GM12872 (cell line): ENCODE results near the gene TMC1.

Experiments
- TF ChIP-seq, protein P1 (sequence below): IDR thresholded peaks from 3 replicates; pipeline ENCODE4 v1.5.1; 2011; ENCODE audit warnings: low read depth, mild to moderate bottlenecking, low read length, moderate library complexity; ENCODE audit not compliant: insufficient read depth

Gene TMC1

DNA sequence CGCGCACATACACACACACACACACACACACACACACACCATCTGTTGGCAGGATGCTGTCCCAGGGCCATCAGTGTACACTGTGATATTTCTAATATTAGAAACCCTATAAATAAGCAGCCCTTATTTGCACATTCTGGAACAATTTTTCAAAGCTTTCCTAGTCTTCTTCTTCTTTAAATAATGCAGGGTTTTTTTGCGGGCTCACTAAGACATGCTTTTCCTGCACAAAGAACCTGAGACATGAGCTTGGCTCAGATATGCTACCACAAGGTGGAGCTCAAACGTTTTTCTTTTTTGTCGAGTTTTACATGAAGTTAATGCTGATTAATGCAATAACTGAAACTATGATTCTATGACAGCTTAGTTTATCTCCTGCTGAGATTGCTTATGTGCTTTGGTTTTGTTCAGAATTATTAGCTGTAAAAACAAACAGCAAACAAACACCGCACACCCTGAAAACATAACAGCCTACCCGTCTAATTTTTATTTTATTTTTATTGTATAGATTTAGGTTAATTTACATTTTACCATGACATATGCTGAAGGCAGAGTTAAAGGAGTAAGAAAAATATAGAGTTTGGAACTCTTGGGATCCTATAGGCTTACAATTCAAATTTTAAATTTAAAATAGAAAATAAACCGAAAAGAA, 335.7 kb downstream of the TMC1 start:
- TF ChIP-seq, protein P1, sequence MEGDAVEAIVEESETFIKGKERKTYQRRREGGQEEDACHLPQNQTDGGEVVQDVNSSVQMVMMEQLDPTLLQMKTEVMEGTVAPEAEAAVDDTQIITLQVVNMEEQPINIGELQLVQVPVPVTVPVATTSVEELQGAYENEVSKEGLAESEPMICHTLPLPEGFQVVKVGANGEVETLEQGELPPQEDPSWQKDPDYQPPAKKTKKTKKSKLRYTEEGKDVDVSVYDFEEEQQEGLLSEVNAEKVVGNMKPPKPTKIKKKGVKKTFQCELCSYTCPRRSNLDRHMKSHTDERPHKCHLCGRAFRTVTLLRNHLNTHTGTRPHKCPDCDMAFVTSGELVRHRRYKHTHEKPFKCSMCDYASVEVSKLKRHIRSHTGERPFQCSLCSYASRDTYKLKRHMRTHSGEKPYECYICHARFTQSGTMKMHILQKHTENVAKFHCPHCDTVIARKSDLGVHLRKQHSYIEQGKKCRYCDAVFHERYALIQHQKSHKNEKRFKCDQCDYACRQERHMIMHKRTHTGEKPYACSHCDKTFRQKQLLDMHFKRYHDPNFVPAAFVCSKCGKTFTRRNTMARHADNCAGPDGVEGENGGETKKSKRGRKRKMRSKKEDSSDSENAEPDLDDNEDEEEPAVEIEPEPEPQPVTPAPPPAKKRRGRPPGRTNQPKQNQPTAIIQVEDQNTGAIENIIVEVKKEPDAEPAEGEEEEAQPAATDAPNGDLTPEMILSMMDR, result peak; percentile 58

DNA sequence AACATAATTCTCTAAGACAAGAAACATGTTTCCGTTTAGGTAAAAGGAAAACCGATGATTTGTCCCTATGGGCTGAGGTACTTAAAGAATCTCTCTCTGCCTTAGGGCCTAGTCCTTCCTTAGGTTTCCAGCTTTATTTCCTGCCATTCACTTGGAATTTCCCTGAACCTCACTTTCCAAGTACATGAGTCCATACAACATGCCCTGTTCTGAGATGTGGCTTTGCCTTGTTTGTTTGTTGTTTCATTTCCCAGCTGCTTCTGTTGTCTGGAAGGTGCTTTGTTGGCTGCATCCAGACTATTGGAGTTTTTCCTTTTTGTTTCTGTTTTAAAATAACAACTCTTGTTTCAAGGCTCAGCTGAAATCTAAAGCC, 336.2 kb downstream of the TMC1 start:
- TF ChIP-seq, protein P1, result no peak

DNA sequence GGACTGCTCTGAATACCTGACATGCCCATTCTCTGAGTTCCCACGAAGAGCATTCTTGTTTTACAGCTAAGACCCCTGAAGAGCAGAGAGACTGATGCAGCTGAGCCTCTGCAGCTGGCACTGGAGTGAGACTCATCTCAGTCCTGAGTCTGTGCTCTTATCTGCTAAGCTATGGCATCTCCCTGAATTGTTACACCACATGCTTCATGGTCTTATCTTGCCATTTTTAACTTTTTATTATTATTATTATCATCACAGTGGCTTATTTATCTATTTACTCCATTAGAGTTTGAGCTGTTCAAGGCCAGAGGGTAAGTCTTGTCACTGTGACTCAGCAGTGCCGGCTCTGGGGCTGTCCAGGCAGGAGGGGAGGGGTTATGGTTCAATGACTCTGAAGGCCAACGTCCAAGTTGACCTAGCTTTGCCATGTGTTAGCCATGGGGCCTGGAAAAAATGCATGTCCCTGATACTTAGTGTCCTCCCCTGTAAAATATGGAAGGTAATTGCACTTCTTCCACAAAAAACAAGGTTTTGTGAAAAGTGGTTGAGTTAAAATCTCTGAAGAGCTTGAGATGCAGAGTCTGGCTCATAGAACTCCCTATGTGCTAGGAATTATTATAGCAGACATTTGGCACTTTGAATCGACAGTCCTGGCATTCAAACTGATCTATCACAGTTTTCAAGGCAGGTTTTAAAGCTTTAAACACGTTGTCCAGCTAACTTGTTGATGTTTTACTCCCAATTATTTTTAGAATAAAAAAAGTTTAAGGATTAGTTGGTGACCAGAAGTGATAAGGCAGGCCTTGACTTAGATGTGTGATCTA, 336.9 kb downstream of the TMC1 start:
- TF ChIP-seq, protein P1, result no peak

DNA sequence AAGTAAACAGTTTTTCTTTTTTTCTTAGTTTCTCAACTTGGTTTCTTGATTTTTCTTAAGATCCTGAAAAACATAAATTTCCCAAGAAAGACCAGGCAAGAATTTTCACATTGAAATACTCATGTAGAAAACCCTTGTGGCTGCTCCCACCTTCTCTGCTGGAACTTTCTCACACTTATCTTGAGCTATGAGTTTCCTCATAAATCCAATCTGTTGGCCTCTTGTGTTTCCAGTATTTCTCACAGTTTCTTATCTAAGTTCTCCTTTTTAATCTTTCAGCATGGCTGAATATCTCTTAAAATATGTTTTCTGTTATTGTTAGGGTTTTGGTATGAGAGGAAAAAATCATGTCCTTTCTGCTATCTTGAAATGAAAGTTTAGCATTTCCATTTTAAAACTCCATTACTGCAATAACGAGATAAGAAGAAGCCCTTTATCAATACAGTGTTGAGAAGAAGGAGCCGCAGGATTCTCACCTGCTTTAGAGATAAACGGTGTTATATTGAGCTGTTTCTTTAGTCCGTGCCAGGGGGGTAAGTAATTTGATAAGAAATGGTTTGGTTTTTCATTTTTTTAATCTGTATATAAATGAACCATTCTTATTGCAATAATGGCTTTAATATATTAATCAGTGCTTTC, 342.2 kb downstream of the TMC1 start:
- TF ChIP-seq, protein P1, result no peak

GRCh38 chr9:72864327-72864726, 342.9 kb downstream of the TMC1 start:
- TF ChIP-seq, protein P1, result no peak

DNA sequence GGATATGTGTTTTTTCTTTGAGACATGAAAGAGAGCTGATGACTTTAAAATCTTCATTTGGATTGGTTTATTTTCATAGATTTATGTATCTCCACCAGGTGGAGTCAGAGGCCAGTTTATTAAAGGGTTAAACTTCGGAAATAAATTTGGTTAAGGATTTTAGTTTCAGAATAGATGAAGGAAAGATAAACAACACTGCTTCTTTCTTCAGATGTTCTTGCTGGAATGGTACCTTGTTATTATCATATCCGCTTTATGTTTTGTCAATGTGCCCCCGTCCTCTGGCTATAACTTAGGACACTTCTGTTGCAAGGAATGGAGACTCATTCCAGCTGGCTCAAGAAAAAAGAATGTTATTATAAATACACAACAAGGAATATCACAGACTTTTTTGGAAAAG, 350.3 kb downstream of the TMC1 start:
- TF ChIP-seq, protein P1, result no peak

- TF ChIP-seq, protein P1, result no peak
These were observed 351.3 kb downstream of the TMC1 start for GRCh38 chr9:72872718-72873117.
